GM18517 (cell line): ENCODE results near the gene NPAS3.

Experiments used
- ATAC-seq: cut with Tn5 transposase; IDR thresholded peaks from one replicate; pipeline ENCODE4 v1.9.1; 2021; ENCODE audit warnings: mild to moderate bottlenecking, moderate library complexity; ENCODE audit not compliant: unreplicated experiment

NPAS3 gene

GRCh38 chr14:33241331-33241730, 302.7 kb downstream of the NPAS3 start:
- ATAC-seq, result no peak

GRCh38 chr14:33249233-33249820, 310.6 kb downstream of the NPAS3 start:
- ATAC-seq, result no peak

GRCh38 chr14:33250963-33251362, 312.3 kb downstream of the NPAS3 start:
- no peak for ATAC-seq

- no peak for ATAC-seq
These were observed 315.7 kb downstream of the NPAS3 start for GRCh38 chr14:33254342-33254741.

- no peak for ATAC-seq
These were observed 316.2 kb downstream of the NPAS3 start for GRCh38 chr14:33254861-33255395.

- ATAC-seq, result no peak
These were observed 319.1 kb downstream of the NPAS3 start for GRCh38 chr14:33257796-33258195.

- ATAC-seq, result no peak
These were observed 321.1 kb downstream of the NPAS3 start for GRCh38 chr14:33259764-33260163.

GRCh38 chr14:33271216-33271615, 332.5 kb downstream of the NPAS3 start:
- ATAC-seq, result no peak

GRCh38 chr14:33271891-33272290, 333.2 kb downstream of the NPAS3 start:
- no peak for ATAC-seq

GRCh38 chr14:33273978-33274377, 335.3 kb downstream of the NPAS3 start:
- ATAC-seq, result no peak

- ATAC-seq, result no peak
These were observed 337.2 kb downstream of the NPAS3 start for GRCh38 chr14:33275879-33276278.

- no peak for ATAC-seq
These were observed 341.2 kb downstream of the NPAS3 start for GRCh38 chr14:33279865-33280264.

- ATAC-seq, result no peak
These were observed 342.0 kb downstream of the NPAS3 start for GRCh38 chr14:33280646-33281045.

GRCh38 chr14:33282331-33283230, 343.9 kb downstream of the NPAS3 start:
- ATAC-seq, result no peak

- no peak for ATAC-seq
These were observed 347.4 kb downstream of the NPAS3 start for GRCh38 chr14:33285902-33286700.

GRCh38 chr14:33287189-33287588, 348.5 kb downstream of the NPAS3 start:
- no peak for ATAC-seq

- no peak for ATAC-seq
These were observed 352.0 kb downstream of the NPAS3 start for GRCh38 chr14:33290641-33291040.

GRCh38 chr14:33291529-33292104, 352.9 kb downstream of the NPAS3 start:
- no peak for ATAC-seq

GRCh38 chr14:33294419-33294818, 355.7 kb downstream of the NPAS3 start:
- no peak for ATAC-seq

GRCh38 chr14:33297565-33297964, 358.9 kb downstream of the NPAS3 start:
- no peak for ATAC-seq

- no peak for ATAC-seq
These were observed 369.1 kb downstream of the NPAS3 start for GRCh38 chr14:33307691-33308251.
